ENCODE data around the gene MMAB. TPM values are rescaled to one million over a fixed set of nuclear protein-coding genes. Genes with fewer than 3 reads are reported as not detected.

Gene MMAB
- total and polyA plus RNA-seq, 2 donors (not counting 1 experiment from before 2014, with no cell fraction given) = 36.8 to 56.1 TPM

- TF ChIP-seq EZH2 (IDR thresholded peaks at IDR 0.05; ENCODE audit: low read length, missing control alignments) (no peak), CTCF (conservative IDR thresholded peaks at IDR 0.05 in 1 of 2, IDR thresholded peaks at IDR 0.05 in 1 of 2; ENCODE audit: low read depth in 1 of 2, low read length in 2 of 2) (no peak)
- no peak overlapping the region for H2AFZ ChIP-seq (ENCODE audit: low read length)
Observed at GRCh38 chr12:109599087-109599486, 25.8 kb upstream of the MMAB start.

GRCh38 chr12:109598428-109598854 lies 25.1 kb upstream of the MMAB start:
- Histone ChIP-seq H3K27me3 (ENCODE audit: control insufficient read depth, insufficient read depth, low read length) (no peaks in the 10 kb centered on the region), H3K36me3 (ENCODE audit: control insufficient read depth, insufficient read depth, low read length) (peaks cover 4% of the 10 kb centered on the region), H3K4me1 (ENCODE audit: control insufficient read depth, extremely low read depth, insufficient read depth, low read length) (peaks cover 5% of the 10 kb centered on the region), H3K27ac (ENCODE audit: insufficient read depth, low read length) (no peak overlapping the region), H3K79me2 (ENCODE audit: control insufficient read depth, insufficient read depth, low read length) (no peaks in the 10 kb centered on the region), H3K9ac (ENCODE audit: insufficient read depth, low read length) (no peak overlapping the region), H2AFZ (ENCODE audit: low read length) (no peak overlapping the region), H3K4me2 (ENCODE audit: extremely low read depth, insufficient read depth, low read length) (no peak overlapping the region), H3K4me3 (replicated peaks in 1 of 4; ENCODE audit: control extremely low read depth in 1 of 4, insufficient read depth in 1 of 4, low read depth in 3 of 4, low read length in 4 of 4) (no peak overlapping the region), H4K20me1 (ENCODE audit: control insufficient read depth, extremely low read depth, insufficient read depth, low read length) (no peaks in the 10 kb centered on the region), H3K9me3 (ENCODE audit: control insufficient read depth, insufficient read depth, low read depth, low read length) (no peaks in the 10 kb centered on the region)
- no peak for DNase-seq (ENCODE audit: low read depth in 2 of 2)
- no peak for TF ChIP-seq CTCF (conservative IDR thresholded peaks at IDR 0.05 in 1 of 2, IDR thresholded peaks at IDR 0.05 in 1 of 2; ENCODE audit: low read depth in 1 of 2, low read length in 2 of 2)
- no peak for TF ChIP-seq EZH2 (IDR thresholded peaks at IDR 0.05; ENCODE audit: low read length, missing control alignments)

More at GRCh38 chr12:109599087-109599486, 25.8 kb upstream of the MMAB start:
- no peak for DNase-seq (ENCODE audit: low read depth in 2 of 2)
- Histone ChIP-seq H3K9ac (ENCODE audit: insufficient read depth, low read length) (no peak overlapping the region), H3K4me2 (ENCODE audit: extremely low read depth, insufficient read depth, low read length) (no peak overlapping the region), H3K36me3 (ENCODE audit: control insufficient read depth, insufficient read depth, low read length) (peaks cover 4% of the 10 kb centered on the region), H3K79me2 (ENCODE audit: control insufficient read depth, insufficient read depth, low read length) (no peaks in the 10 kb centered on the region), H3K9me3 (ENCODE audit: control insufficient read depth, insufficient read depth, low read depth, low read length) (no peaks in the 10 kb centered on the region), H4K20me1 (ENCODE audit: control insufficient read depth, extremely low read depth, insufficient read depth, low read length) (no peaks in the 10 kb centered on the region), H3K27ac (ENCODE audit: insufficient read depth, low read length) (no peak overlapping the region), H3K4me3 (replicated peaks in 1 of 4; ENCODE audit: control extremely low read depth in 1 of 4, insufficient read depth in 1 of 4, low read depth in 3 of 4, low read length in 4 of 4) (no peak overlapping the region), H3K27me3 (ENCODE audit: control insufficient read depth, insufficient read depth, low read length) (no peaks in the 10 kb centered on the region), H3K4me1 (ENCODE audit: control insufficient read depth, extremely low read depth, insufficient read depth, low read length) (peaks cover 5% of the 10 kb centered on the region)

DNA sequence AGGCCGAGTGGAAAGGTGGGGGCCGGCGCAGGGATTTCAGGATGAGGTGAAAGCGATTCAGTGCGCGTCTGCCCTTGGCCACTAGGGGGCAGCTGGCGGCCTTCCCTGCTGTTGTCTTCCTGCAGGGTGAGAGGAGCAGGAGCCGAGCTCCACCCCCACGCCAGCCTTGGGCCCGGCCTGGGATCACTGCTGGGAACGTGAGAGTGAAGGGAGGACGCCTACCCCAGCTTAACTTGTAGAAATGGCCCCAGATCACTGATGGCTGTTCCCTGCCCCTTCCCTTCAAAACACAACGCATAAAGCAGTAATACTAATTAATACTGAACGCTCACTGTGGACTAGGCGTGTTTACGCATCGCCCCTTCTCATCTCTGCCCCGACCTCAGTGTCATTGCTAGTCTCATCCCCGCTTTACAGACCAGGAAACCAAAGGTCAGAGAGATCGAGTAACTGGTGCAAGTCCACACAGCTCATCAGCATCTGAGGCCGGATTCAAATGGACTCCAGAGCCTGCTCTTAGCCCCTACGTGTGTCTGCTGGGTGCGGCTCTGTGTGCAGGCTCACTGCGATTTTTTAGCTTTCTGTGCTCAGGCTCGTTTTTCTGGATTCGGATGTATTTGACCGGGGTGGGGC lies 24.6 kb upstream of the MMAB start:
- DNase-seq (ENCODE audit: low read depth in 2 of 2) = peak; percentile 68 to 79
- Histone ChIP-seq H2AFZ (ENCODE audit: low read length) (peak overlapping the region; percentile 83), H3K4me3 (replicated peaks in 1 of 4; ENCODE audit: control extremely low read depth in 1 of 4, insufficient read depth in 1 of 4, low read depth in 3 of 4, low read length in 4 of 4) (no peak overlapping the region), H3K4me1 (ENCODE audit: control insufficient read depth, extremely low read depth, insufficient read depth, low read length) (peaks cover 5% of the 10 kb centered on the region), H3K27ac (ENCODE audit: insufficient read depth, low read length) (peak overlapping the region; percentile 38), H3K9me3 (ENCODE audit: control insufficient read depth, insufficient read depth, low read depth, low read length) (no peaks in the 10 kb centered on the region), H3K36me3 (ENCODE audit: control insufficient read depth, insufficient read depth, low read length) (peaks cover 7% of the 10 kb centered on the region), H3K9ac (ENCODE audit: insufficient read depth, low read length) (peak overlapping the region; percentile 7), H4K20me1 (ENCODE audit: control insufficient read depth, extremely low read depth, insufficient read depth, low read length) (no peaks in the 10 kb centered on the region), H3K27me3 (ENCODE audit: control insufficient read depth, insufficient read depth, low read length) (no peaks in the 10 kb centered on the region), H3K4me2 (ENCODE audit: extremely low read depth, insufficient read depth, low read length) (peak overlapping the region; percentile 35), H3K79me2 (ENCODE audit: control insufficient read depth, insufficient read depth, low read length) (no peaks in the 10 kb centered on the region)
- peak; percentile 85 to 96 for TF ChIP-seq CTCF (conservative IDR thresholded peaks at IDR 0.05 in 1 of 2, IDR thresholded peaks at IDR 0.05 in 1 of 2; ENCODE audit: low read depth in 1 of 2, low read length in 2 of 2)
- no peak for TF ChIP-seq EZH2 (IDR thresholded peaks at IDR 0.05; ENCODE audit: low read length, missing control alignments)

All from fibroblast of lung (primary cell).